ENCODE results near the gene TMEM207. TPM values are rescaled to one million over a fixed set of nuclear protein-coding genes. Genes with fewer than 3 reads are reported as not detected.
"Not testable (repeated sequence)": the region's sequence is repeated elsewhere in the genome, so short reads cannot be mapped to it uniquely, and the experiment has no call there.

The TMEM207 gene
- total and polyA plus RNA-seq, 4 experiments from 2014 or later = not detected

GRCh38 chr3:190473261-190473660, 23.6 kb upstream of the TMEM207 start:
- peak in 1 of 5 donors; percentile 22 for DNase-seq
- POLR2A ChIA-PET (ENCODE audit: partially characterized antibody); H3K36me3 ChIP-seq (ENCODE audit: insufficient read depth, low read length); H3K36me3 Mint-ChIP-seq; H3K4me3 Mint-ChIP-seq; H3K4me1 Mint-ChIP-seq; H3K27ac Mint-ChIP-seq; H3K27me3 ChIP-seq (ENCODE audit: insufficient read depth, low read length); H3K4me3 ChIP-seq (ENCODE audit: low read length in 2 of 2); H3K4me1 ChIP-seq (ENCODE audit: insufficient read depth, low read length); intact Hi-C loops (cut with micrococcal nuclease); H3K9me3 ChIP-seq (ENCODE audit: control insufficient read depth in 1 of 2, low read length in 2 of 2); H3K27ac ChIP-seq (ENCODE audit: low read depth, low read length): not testable (repeated sequence)
- Mint-ChIP-seq H3K9me3 (peaks cover 0 to 20% (median 16%) of the 10 kb centered on the region in 8 donors), H3K27me3 (peaks cover 10 to 11% of the 10 kb centered on the region in 2 donors)
- CTCF ChIA-PET (ENCODE audit: partially characterized antibody) = interaction anchor here (0.7 kb wide), 1 partner anchor 76 kb away, joined by 3 read pairs; no protein-coding TSS in a partner anchor

DNA sequence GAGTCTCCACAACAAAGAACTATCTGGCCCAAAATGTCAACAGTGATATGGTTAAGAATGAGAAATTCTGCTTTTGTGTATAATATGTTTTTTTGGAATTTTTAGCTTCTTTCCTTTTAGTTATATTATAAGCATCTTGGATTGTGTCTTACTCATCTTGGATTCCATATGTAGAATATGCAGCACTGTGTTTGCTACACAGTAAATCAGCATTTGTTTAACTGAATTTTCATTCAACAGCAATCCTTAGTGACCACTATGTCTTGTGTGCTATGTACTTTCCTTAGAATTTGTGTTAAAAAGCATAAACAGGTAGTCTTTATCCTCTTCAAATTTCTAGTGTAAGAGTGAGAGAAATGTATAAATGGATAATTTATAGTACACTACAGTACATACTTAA, 18.2 kb upstream of the TMEM207 start:
- no peaks in the 10 kb centered on the region for H3K9me3 ChIP-seq (ENCODE audit: control insufficient read depth in 1 of 2, low read length in 2 of 2)
- DNase-seq = no peak
- H3K36me3 Mint-ChIP-seq = no peaks in the 10 kb centered on the region
- CTCF ChIA-PET (ENCODE audit: partially characterized antibody) = no interaction called here
- H3K27me3 ChIP-seq (ENCODE audit: insufficient read depth, low read length) = no peaks in the 10 kb centered on the region
- no peak overlapping the region for H3K27ac Mint-ChIP-seq
- no peaks in the 10 kb centered on the region for H3K4me1 Mint-ChIP-seq
- no peaks in the 10 kb centered on the region for H3K36me3 ChIP-seq (ENCODE audit: insufficient read depth, low read length)
- peaks cover 0 to 20% (median 16%) of the 10 kb centered on the region in 8 donors for H3K9me3 Mint-ChIP-seq
- intact Hi-C loops (cut with micrococcal nuclease) = no loop called here
- H3K4me3 Mint-ChIP-seq = no peak overlapping the region
- no peak overlapping the region for H3K4me3 ChIP-seq (ENCODE audit: low read length in 2 of 2)
- H3K27me3 Mint-ChIP-seq = peaks cover 11 to 13% of the 10 kb centered on the region in 2 donors
- POLR2A ChIA-PET (ENCODE audit: partially characterized antibody) = no interaction called here
- no peak overlapping the region for H3K27ac ChIP-seq (ENCODE audit: low read depth, low read length)
- no peaks in the 10 kb centered on the region for H3K4me1 ChIP-seq (ENCODE audit: insufficient read depth, low read length)

GRCh38 chr3:190458040-190458439, 8.3 kb upstream of the TMEM207 start:
- no peaks in the 10 kb centered on the region for H3K4me1 ChIP-seq (ENCODE audit: insufficient read depth, low read length)
- Mint-ChIP-seq H3K36me3 (no peaks in the 10 kb centered on the region), H3K9me3 (no peaks in the 10 kb centered on the region), H3K4me1 (no peaks in the 10 kb centered on the region), H3K27me3 (peaks cover 5% of the 10 kb centered on the region in 2 donors), H3K4me3 (no peak overlapping the region), H3K27ac (no peak overlapping the region)
- ChIA-PET POLR2A (ENCODE audit: partially characterized antibody) (no interaction called here), CTCF (ENCODE audit: partially characterized antibody) (no interaction called here)
- no peak for DNase-seq
- no peaks in the 10 kb centered on the region for H3K27me3 ChIP-seq (ENCODE audit: insufficient read depth, low read length)
- H3K4me3 ChIP-seq (ENCODE audit: low read length in 2 of 2) = no peak overlapping the region
- intact Hi-C loops (cut with micrococcal nuclease) = no loop called here
- H3K9me3 ChIP-seq (ENCODE audit: control insufficient read depth in 1 of 2, low read length in 2 of 2) = no peaks in the 10 kb centered on the region
- H3K27ac ChIP-seq (ENCODE audit: low read depth, low read length) = no peak overlapping the region
- H3K36me3 ChIP-seq (ENCODE audit: insufficient read depth, low read length) = no peaks in the 10 kb centered on the region

DNA sequence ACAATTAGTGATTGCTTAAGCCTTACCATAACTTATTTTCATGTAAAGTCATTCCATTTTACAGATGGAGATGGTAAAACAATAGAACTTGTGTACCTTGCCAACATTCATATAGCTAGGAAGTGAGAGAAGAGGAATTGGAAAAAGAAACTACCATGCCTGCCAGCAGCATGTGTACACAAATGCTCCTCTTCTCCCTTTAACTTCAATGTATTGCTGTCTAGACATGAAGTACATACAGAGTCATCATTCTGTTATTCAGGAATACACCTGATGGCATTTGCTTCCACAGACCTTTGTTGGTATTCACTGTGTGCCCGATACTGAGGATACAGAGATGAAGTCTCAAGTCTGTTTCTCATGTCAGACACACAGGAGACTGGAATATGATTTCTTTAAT, 7.1 kb upstream of the TMEM207 start:
- H3K9me3 Mint-ChIP-seq = no peaks in the 10 kb centered on the region
- Histone ChIP-seq H3K27ac (ENCODE audit: low read depth, low read length) (no peak overlapping the region), H3K4me1 (ENCODE audit: insufficient read depth, low read length) (no peaks in the 10 kb centered on the region), H3K4me3 (ENCODE audit: low read length in 2 of 2) (no peak overlapping the region), H3K36me3 (ENCODE audit: insufficient read depth, low read length) (no peaks in the 10 kb centered on the region), H3K9me3 (ENCODE audit: control insufficient read depth in 1 of 2, low read length in 2 of 2) (no peaks in the 10 kb centered on the region), H3K27me3 (ENCODE audit: insufficient read depth, low read length) (no peaks in the 10 kb centered on the region)
- ChIA-PET POLR2A (ENCODE audit: partially characterized antibody) (no interaction called here), CTCF (ENCODE audit: partially characterized antibody) (no interaction called here)
- intact Hi-C loops (cut with micrococcal nuclease) = no loop called here
- no peaks in the 10 kb centered on the region for H3K36me3 Mint-ChIP-seq
- H3K4me1 Mint-ChIP-seq = no peaks in the 10 kb centered on the region
- H3K27ac Mint-ChIP-seq = no peak overlapping the region
- no peak overlapping the region for H3K4me3 Mint-ChIP-seq
- no peak for DNase-seq
- peaks cover 0 to 3% of the 10 kb centered on the region in 2 donors for H3K27me3 Mint-ChIP-seq

DNA sequence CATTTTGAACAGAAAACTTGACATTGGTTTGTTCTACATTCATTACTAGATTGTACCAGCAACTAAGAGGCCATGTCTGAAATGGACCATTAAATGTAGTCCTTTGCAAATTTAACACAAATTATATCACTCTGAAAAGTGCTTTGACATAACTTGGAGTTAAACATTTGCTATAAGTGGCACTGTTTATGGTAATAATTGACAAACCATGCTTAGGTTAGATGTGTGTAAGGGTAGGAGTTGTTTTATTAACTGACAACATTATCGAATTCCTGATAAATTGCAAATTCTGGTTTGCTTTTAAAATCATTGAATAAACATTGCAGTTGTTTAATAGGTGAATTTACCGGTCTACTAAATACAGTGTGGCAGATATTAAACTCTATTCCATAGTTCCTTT, 6.1 kb upstream of the TMEM207 start:
- intact Hi-C loops (cut with micrococcal nuclease) = no loop called here
- no peak overlapping the region for H3K27ac ChIP-seq (ENCODE audit: low read depth, low read length)
- Mint-ChIP-seq H3K27ac (no peak overlapping the region), H3K4me3 (no peak overlapping the region), H3K27me3 (peaks cover 0 to 3% of the 10 kb centered on the region in 2 donors), H3K9me3 (no peaks in the 10 kb centered on the region), H3K4me1 (no peaks in the 10 kb centered on the region), H3K36me3 (no peaks in the 10 kb centered on the region)
- H3K9me3 ChIP-seq (ENCODE audit: control insufficient read depth in 1 of 2, low read length in 2 of 2) = no peaks in the 10 kb centered on the region
- no peak for DNase-seq
- no peaks in the 10 kb centered on the region for H3K4me1 ChIP-seq (ENCODE audit: insufficient read depth, low read length)
- ChIA-PET CTCF (ENCODE audit: partially characterized antibody) (no interaction called here), POLR2A (ENCODE audit: partially characterized antibody) (no interaction called here)
- no peaks in the 10 kb centered on the region for H3K27me3 ChIP-seq (ENCODE audit: insufficient read depth, low read length)
- H3K36me3 ChIP-seq (ENCODE audit: insufficient read depth, low read length) = no peaks in the 10 kb centered on the region
- H3K4me3 ChIP-seq (ENCODE audit: low read length in 2 of 2) = no peak overlapping the region

- intact Hi-C loops (cut with micrococcal nuclease) = no loop called here
- no peaks in the 10 kb centered on the region for H3K36me3 ChIP-seq (ENCODE audit: insufficient read depth, low read length)
- no peaks in the 10 kb centered on the region for H3K27me3 ChIP-seq (ENCODE audit: insufficient read depth, low read length)
- H3K4me3 ChIP-seq (ENCODE audit: low read length in 2 of 2) = no peak overlapping the region
- Mint-ChIP-seq H3K9me3 (no peaks in the 10 kb centered on the region), H3K27ac (peak overlapping the region in 1 of 7 donors; percentile 25), H3K36me3 (no peaks in the 10 kb centered on the region), H3K27me3 (no peaks in the 10 kb centered on the region), H3K4me3 (no peak overlapping the region), H3K4me1 (peaks cover 10 to 17% (median 13%) of the 10 kb centered on the region in 4 donors)
- no peak overlapping the region for H3K27ac ChIP-seq (ENCODE audit: low read depth, low read length)
- peaks cover 18% of the 10 kb centered on the region for H3K4me1 ChIP-seq (ENCODE audit: insufficient read depth, low read length)
- no peak for DNase-seq
- ChIA-PET POLR2A (ENCODE audit: partially characterized antibody) (interaction anchor here (0.6 kb wide), 1 partner anchor 1598 kb away, joined by 3 read pairs; no protein-coding TSS in a partner anchor), CTCF (ENCODE audit: partially characterized antibody) (interaction anchor here (1.5 kb wide), 1 partner anchor 23 kb away, joined by 4 read pairs; no protein-coding TSS in a partner anchor)
- H3K9me3 ChIP-seq (ENCODE audit: control insufficient read depth in 1 of 2, low read length in 2 of 2) = no peaks in the 10 kb centered on the region
Measured at GRCh38 chr3:190448256-190448655, 1.4 kb downstream of the TMEM207 start.

DNA sequence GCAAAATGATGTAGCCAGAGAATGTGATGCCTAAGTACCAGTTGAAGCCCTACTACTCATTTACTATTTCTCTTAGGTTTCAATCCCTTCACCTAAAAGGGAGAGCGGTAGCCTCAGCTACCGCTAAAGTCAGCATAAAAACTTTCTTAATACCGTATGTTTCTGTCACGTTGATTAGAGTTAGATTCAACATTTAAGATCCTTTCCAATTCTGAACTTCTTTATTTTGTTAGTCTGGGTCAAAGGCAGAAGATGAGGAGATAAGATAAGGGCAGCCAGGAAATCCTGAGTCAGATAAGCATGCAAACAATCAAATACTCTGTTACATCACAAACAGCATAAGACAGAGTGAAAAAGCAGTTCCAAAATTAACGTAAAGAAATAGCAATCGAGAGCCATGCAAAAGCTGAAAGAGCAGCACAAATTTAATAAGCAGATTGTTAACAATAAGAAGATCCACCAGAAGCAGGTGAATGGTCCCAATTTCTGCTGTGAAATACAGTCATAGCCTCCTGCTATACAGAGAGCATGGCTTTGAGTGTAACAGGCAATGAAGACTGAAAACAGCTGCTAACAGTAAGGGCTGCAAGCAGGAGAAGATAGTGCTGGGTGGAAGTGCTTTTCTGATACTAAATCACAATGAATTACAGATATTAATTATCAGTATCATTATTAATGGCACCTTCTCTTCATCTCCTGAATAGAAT, 3.0 kb downstream of the TMEM207 start:
- Mint-ChIP-seq H3K9me3 (no peaks in the 10 kb centered on the region), H3K36me3 (no peaks in the 10 kb centered on the region), H3K4me3 (peak overlapping the region; percentile 21 to 81 (median 58)), H3K27me3 (no peaks in the 10 kb centered on the region), H3K4me1 (peaks cover 10 to 17% (median 13%) of the 10 kb centered on the region in 4 donors), H3K27ac (peak overlapping the region in 6 of 7 donors; percentile 3 to 72 (median 31))
- Histone ChIP-seq H3K4me3 (ENCODE audit: low read length in 2 of 2) (no peak overlapping the region), H3K9me3 (ENCODE audit: control insufficient read depth in 1 of 2, low read length in 2 of 2) (no peaks in the 10 kb centered on the region), H3K27me3 (ENCODE audit: insufficient read depth, low read length) (no peaks in the 10 kb centered on the region), H3K27ac (ENCODE audit: low read depth, low read length) (no peak overlapping the region), H3K36me3 (ENCODE audit: insufficient read depth, low read length) (no peaks in the 10 kb centered on the region), H3K4me1 (ENCODE audit: insufficient read depth, low read length) (peaks cover 18% of the 10 kb centered on the region)
- POLR2A ChIA-PET (ENCODE audit: partially characterized antibody) = no interaction called here
- intact Hi-C loops (cut with micrococcal nuclease) = loop anchor here (1.0 kb wide), 1 partner anchor 67 kb away; no protein-coding TSS in a partner anchor
- DNase-seq = peak in 4 of 5 donors; percentile 5 to 26 (median 16)
- CTCF ChIA-PET (ENCODE audit: partially characterized antibody) = no interaction called here
